ENCODE measurements around the gene CEP104. TPM values are rescaled to one million over a fixed set of nuclear protein-coding genes. Genes with fewer than 3 reads are reported as not detected.

The CEP104 gene
- total RNA-seq, 1 experiment from 2014 or later, result 34.5 TPM

DNA sequence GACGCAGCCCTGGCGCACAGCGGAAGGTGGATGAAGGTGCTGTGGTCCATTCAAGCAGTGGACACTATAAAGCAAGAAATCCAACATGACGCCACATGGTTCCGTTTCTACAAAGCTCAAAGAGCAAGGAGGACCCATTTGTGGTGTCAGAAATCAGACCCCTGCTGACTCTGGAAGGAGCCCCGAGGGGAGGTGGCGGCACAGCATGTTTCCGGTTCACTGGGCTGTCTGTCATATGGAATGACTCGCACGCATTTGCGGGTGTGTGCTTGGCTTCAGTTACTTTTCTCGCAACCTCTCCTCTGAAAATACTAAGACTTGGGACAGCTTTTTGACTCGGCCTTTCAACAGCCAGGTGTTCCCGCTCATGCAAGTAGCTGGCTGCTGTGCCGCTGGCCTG lies 31.7 kb downstream of the CEP104 start:
- no peak overlapping the region for H3K9ac ChIP-seq (ENCODE audit: extremely low read depth, insufficient read length, low read length)
- WGBS (ENCODE audit: extremely low coverage, insufficient read length, low lambda C conversion rate), result no CpG with 5 or more reads among the region's 15 CpGs
- no peak overlapping the region for H2BK20ac ChIP-seq (ENCODE audit: low read depth, low read length, poor library complexity, severe bottlenecking)
- Mint-ChIP-seq H3K4me1 (0 out of 4 replicates have a peak, but pooled peaks cover 0 to 2% of the 10 kb centered on the region in 2 experiments), H3K4me3 (no peak overlapping the region), H3K36me3 (ENCODE audit: insufficient read depth in 1 of 3, low read depth in 3 of 3) (peaks cover 6 to 47% (median 26%) of the 10 kb centered on the region in 3 experiments; a peak in 6 of 7 replicates), H3K27me3 (ENCODE audit: low read depth) (no peaks in the 10 kb centered on the region), H3K27ac (no peak overlapping the region), H3K9me3 (no peaks in the 10 kb centered on the region)
- H3K4ac ChIP-seq (ENCODE audit: low read depth, low read length), result no peak overlapping the region
- no peak overlapping the region for H3K23ac ChIP-seq (ENCODE audit: insufficient read length, low read depth, low read length)
- no peak overlapping the region for H3T11ph ChIP-seq (ENCODE audit: low read length)
- no peak overlapping the region for H2BK5ac ChIP-seq (ENCODE audit: insufficient read length, low read length)
- no peaks in the 10 kb centered on the region for H3K79me2 ChIP-seq (ENCODE audit: insufficient read depth, low read length)
- H2AK5ac ChIP-seq (ENCODE audit: insufficient read length, low read length), result no peak overlapping the region
- H2BK12ac ChIP-seq (ENCODE audit: insufficient read length, low read depth, low read length), result no peak overlapping the region
- H2BK15ac ChIP-seq (ENCODE audit: low read depth, low read length), result no peak overlapping the region
- H3K27ac ChIP-seq (ENCODE audit: insufficient read length, low read depth, low read length), result no peak overlapping the region
- H3K23me2 ChIP-seq (ENCODE audit: insufficient read length, low read depth, low read length, poor library complexity, severe bottlenecking), result no peaks in the 10 kb centered on the region
- H3K4me1 ChIP-seq (ENCODE audit: insufficient read depth, low read length), result no peaks in the 10 kb centered on the region
- H3K9me3 ChIP-seq (ENCODE audit: control insufficient read depth, low read depth, low read length), result no peaks in the 10 kb centered on the region
- H3K18ac ChIP-seq (ENCODE audit: insufficient read length, low read depth, low read length), result no peak overlapping the region
- no peaks in the 10 kb centered on the region for H3K27me3 ChIP-seq (ENCODE audit: insufficient read depth, low read length)
- no peak overlapping the region for H4K91ac ChIP-seq (ENCODE audit: insufficient read length, low read depth, low read length)
- no peak overlapping the region for H4K5ac ChIP-seq (ENCODE audit: insufficient read length, low read depth, low read length)
- H2AFZ ChIP-seq (ENCODE audit: low read length), result no peak overlapping the region
- H3K14ac ChIP-seq (ENCODE audit: insufficient read depth, low read length), result no peak overlapping the region
- H4K8ac ChIP-seq (replicated peaks; ENCODE audit: insufficient read length, low read depth, low read length), result no peak overlapping the region
- no peak overlapping the region for H3K56ac ChIP-seq (ENCODE audit: insufficient read length, low read depth, low read length)
- no peak for DNase-seq
- no peak overlapping the region for H2BK120ac ChIP-seq (ENCODE audit: low read depth, low read length, poor library complexity, severe bottlenecking)
- TF ChIP-seq, protein P1, sequence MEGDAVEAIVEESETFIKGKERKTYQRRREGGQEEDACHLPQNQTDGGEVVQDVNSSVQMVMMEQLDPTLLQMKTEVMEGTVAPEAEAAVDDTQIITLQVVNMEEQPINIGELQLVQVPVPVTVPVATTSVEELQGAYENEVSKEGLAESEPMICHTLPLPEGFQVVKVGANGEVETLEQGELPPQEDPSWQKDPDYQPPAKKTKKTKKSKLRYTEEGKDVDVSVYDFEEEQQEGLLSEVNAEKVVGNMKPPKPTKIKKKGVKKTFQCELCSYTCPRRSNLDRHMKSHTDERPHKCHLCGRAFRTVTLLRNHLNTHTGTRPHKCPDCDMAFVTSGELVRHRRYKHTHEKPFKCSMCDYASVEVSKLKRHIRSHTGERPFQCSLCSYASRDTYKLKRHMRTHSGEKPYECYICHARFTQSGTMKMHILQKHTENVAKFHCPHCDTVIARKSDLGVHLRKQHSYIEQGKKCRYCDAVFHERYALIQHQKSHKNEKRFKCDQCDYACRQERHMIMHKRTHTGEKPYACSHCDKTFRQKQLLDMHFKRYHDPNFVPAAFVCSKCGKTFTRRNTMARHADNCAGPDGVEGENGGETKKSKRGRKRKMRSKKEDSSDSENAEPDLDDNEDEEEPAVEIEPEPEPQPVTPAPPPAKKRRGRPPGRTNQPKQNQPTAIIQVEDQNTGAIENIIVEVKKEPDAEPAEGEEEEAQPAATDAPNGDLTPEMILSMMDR (conservative IDR thresholded peaks at IDR 0.05), result no peak
- H4K20me1 ChIP-seq (ENCODE audit: control insufficient read depth, insufficient read depth, insufficient read length), result no peaks in the 10 kb centered on the region
- H3K79me1 ChIP-seq (ENCODE audit: insufficient read depth, low read depth, low read length, poor library complexity, severe bottlenecking), result no peaks in the 10 kb centered on the region
- no peak overlapping the region for H3K4me2 ChIP-seq (ENCODE audit: insufficient read depth, insufficient read length, low read length)

Measured in H9 (cell line).